ENCODE data around the gene TCP11X1.
"Not testable (repeated sequence)": the region's sequence is repeated elsewhere in the genome, so short reads cannot be mapped to it uniquely, and the experiment has no call there.

TCP11X1 gene

GRCh38 chrX:102214986-102215385, at the start of gene TCP11X1:
Gene TCP11X1 (plus strand): TSS chrX:102215301.
- DNase-seq = not testable (repeated sequence)

DNA sequence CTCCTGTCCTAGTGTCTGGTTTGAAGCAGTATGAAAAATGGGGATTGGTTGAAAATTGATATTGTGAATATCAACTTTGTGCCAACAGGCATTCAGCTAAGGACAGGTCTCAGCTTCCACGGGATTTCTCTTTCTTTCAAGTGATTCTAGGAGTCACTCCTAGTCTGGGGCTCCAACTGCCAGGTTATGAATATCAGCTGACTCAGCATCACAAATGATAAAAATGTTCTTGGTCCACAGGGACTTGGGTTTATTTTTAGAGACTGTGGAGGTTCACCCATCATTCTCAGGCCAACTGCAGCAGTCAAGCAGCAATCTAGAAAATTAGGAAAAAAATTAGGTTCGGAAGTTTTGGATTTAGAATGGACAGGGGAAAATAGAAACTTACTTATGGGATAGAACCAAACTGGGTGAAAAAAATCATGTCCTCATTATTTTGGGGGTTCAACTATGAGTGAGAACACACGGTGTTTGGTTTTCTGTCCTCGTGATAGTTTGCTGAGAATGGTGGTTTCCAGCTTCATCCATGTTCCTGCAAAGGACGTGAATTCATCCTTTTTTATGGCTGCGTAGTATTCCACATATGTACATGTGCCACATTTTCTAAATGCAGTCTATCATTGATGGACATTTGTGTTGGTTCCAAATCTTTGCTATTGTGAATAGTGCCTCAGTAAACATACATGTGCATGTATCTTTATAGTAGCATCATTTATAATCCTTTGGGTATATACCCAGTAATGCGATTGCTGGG, 29.0 kb upstream of the TCP11X1 start:
- DNase-seq = no peak

GRCh38 chrX:102207940-102208339, 7.2 kb upstream of the TCP11X1 start:
- DNase-seq = not testable (repeated sequence)

GRCh38 chrX:102216497-102216896, 1.4 kb downstream of the TCP11X1 start:
- DNase-seq = not testable (repeated sequence)

DNA sequence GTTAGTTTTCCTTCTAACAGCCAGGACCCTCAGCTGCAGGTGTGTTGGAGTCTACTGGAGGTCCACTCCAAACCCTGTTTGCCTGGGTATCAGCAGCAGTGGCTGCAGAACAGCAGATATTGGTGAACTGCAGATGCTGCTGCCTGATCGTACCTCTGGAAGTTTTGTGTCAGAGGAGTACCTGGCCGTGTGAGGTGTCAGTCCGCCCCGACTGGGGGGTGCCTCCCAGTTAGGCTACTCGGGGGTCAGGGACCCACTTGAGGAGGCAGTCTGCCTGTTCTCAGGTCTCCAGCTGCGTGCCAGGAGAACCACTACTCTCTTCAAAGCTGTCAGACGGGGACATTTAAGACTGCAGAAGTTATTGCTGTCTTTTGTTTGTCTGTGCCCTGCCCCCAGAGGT, 20.6 kb downstream of the TCP11X1 start:
- DNase-seq = not testable (repeated sequence)

DNA sequence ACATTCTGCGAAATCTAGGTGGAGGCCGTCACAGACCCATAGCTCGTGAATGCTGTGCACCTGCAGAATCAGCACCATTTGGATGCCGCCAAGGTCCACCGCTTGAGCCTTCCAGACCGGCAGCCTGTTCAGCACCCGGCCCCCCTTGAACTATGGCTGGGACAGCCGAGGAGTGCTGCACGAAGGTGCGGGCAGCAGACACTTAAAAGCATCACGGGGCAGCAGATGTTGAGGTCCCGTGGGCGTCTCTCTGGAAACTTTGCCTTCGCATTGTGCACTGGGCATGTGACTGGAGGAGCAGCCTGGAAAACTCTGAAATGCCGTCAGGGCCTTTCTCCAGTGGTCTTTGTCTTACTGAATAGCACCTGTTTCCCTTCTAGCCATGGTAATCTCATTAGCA, 25.2 kb downstream of the TCP11X1 start:
- not testable (repeated sequence) for DNase-seq

- not testable (repeated sequence) for DNase-seq
Measured at GRCh38 chrX:102246893-102247292, 31.8 kb downstream of the TCP11X1 start, which contains the start of gene NXF2. Gene NXF2 (plus strand): TSS chrX:102247167. CDS start chrX:102307079, 59,912 bp downstream.

GRCh38 chrX:102272231-102272630, 57.1 kb downstream of the TCP11X1 start:
- not testable (repeated sequence) for DNase-seq
